OCI-LY1 (cell line): ENCODE data around the gene HES2.
A peak's percentile ranks its signal among the peaks of the same experiment; 100 is the strongest.

Source experiments
- H2AFZ ChIP-seq: fragments of 200-600 bp; sonication (generic), shearing (Covaris generic); 2 replicates; pipeline ENCODE4 v1.6.0; 2014; ENCODE audit warnings: antibody characterized with exemption, mild to moderate bottlenecking, low read length
- H3F3A ChIP-seq: fragments of 200-600 bp; sonication (generic), shearing (Covaris generic); 2 replicates; pipeline ENCODE4 v1.6.0; 2014; ENCODE audit warnings: mild to moderate bottlenecking, antibody characterized with exemption, low read length, moderate library complexity; ENCODE audit not compliant: insufficient read depth
- H3K27ac ChIP-seq: fragments of 200-600 bp; sonication (generic); 2 replicates; pipeline ENCODE4 v1.5.1; 2014; ENCODE audit warnings: low read length, mixed run types, mild to moderate bottlenecking, low read depth; ENCODE audit not compliant: poor library complexity, severe bottlenecking
- H3K27me3 ChIP-seq: fragments of 200-600 bp; sonication (generic); 2 replicates; pipeline ENCODE4 v1.6.0; 2014; ENCODE audit warnings: antibody characterized with exemption, mild to moderate bottlenecking, low read length, moderate library complexity; ENCODE audit not compliant: insufficient read depth
- H3K36me3 ChIP-seq: fragments of 200-600 bp; sonication (generic); 2 replicates; pipeline ENCODE4 v1.6.1; 2014; ENCODE audit warnings: mild to moderate bottlenecking, antibody characterized with exemption, low read length, moderate library complexity, mixed read lengths; ENCODE audit not compliant: insufficient read depth
- H3K4me1 ChIP-seq: fragments of 200-600 bp; sonication (generic); 2 replicates; pipeline ENCODE4 v1.5.1; 2014; ENCODE audit warnings: mild to moderate bottlenecking, low read length, moderate library complexity; ENCODE audit not compliant: insufficient read depth, severe bottlenecking
- H3K4me2 ChIP-seq: fragments of 200-600 bp; sonication (generic), shearing (Covaris generic); 2 replicates; pipeline ENCODE4 v1.6.1; 2014; ENCODE audit warnings: low read length
- H3K4me3 ChIP-seq: fragments of 200-600 bp; sonication (generic); 2 replicates; pipeline ENCODE4 v1.5.1; 2014; ENCODE audit warnings: low read length, low read depth, mild to moderate bottlenecking, mixed read lengths; ENCODE audit not compliant: poor library complexity, severe bottlenecking
- H3K79me2 ChIP-seq: fragments of 200-600 bp; shearing (Covaris generic); 2 replicates; pipeline ENCODE4 v1.6.1; 2016; ENCODE audit warnings: mixed run types, low read length, mixed read lengths; ENCODE audit not compliant: insufficient read depth
- H3K9ac ChIP-seq: fragments of 200-600 bp; sonication (generic), shearing (Covaris generic); 2 replicates; pipeline ENCODE4 v1.6.1; 2014; ENCODE audit warnings: mild to moderate bottlenecking, low read length, mixed read lengths
- H3K9me2 ChIP-seq: fragments of 200-600 bp; sonication (generic), shearing (Covaris generic); 2 replicates; pipeline ENCODE4 v1.6.1; 2014; ENCODE audit warnings: low read depth, mild to moderate bottlenecking, low read length, mixed read lengths
- H3K9me3 ChIP-seq: fragments of 200-600 bp; shearing (Covaris generic); 2 replicates; pipeline ENCODE4 v1.6.1; 2014; ENCODE audit warnings: low read length, mixed read lengths
- H4K20me1 ChIP-seq: fragments of 200-600 bp; sonication (generic), shearing (Covaris generic); 2 replicates; pipeline ENCODE4 v1.6.0; 2016; ENCODE audit warnings: mild to moderate bottlenecking, low read length; ENCODE audit not compliant: insufficient read depth
- CTCF ChIP-seq: fragments of 200-600 bp; sonication (generic), shearing (Covaris generic); IDR thresholded peaks from 2 replicates; pipeline ENCODE4 v1.5.1; 2017; ENCODE audit warnings: mild to moderate bottlenecking, antibody characterized with exemption, low read length, moderate library complexity, mixed read lengths
- EZH2 ChIP-seq: fragments of 200-600 bp; sonication (generic), shearing (Covaris generic); IDR thresholded peaks from 2 replicates; pipeline ENCODE4 v1.8.0; 2017; ENCODE audit warnings: borderline replicate concordance, mixed run types, mild to moderate bottlenecking, antibody characterized with exemption, low read length, moderate library complexity, mixed read lengths

Gene HES2

GRCh38 chr1:6448749-6449631 is 29.3 kb upstream of the HES2 start:
- Histone ChIP-seq H3K4me3 (no peak overlapping the region), H3K9ac (no peak overlapping the region), H3K4me2 (no peak overlapping the region), H3K9me3 (no peaks in the 10 kb centered on the region), H2AFZ (no peak overlapping the region), H3F3A (no peaks in the 10 kb centered on the region), H3K27ac (no peak overlapping the region), H4K20me1 (no peaks in the 10 kb centered on the region), H3K36me3 (no peaks in the 10 kb centered on the region), H3K4me1 (peaks cover 16% of the 10 kb centered on the region), H3K27me3 (peaks cover 8% of the 10 kb centered on the region), H3K9me2 (no peaks in the 10 kb centered on the region), H3K79me2 (no peaks in the 10 kb centered on the region)
- no peak for TF ChIP-seq CTCF
- no peak for TF ChIP-seq EZH2

DNA sequence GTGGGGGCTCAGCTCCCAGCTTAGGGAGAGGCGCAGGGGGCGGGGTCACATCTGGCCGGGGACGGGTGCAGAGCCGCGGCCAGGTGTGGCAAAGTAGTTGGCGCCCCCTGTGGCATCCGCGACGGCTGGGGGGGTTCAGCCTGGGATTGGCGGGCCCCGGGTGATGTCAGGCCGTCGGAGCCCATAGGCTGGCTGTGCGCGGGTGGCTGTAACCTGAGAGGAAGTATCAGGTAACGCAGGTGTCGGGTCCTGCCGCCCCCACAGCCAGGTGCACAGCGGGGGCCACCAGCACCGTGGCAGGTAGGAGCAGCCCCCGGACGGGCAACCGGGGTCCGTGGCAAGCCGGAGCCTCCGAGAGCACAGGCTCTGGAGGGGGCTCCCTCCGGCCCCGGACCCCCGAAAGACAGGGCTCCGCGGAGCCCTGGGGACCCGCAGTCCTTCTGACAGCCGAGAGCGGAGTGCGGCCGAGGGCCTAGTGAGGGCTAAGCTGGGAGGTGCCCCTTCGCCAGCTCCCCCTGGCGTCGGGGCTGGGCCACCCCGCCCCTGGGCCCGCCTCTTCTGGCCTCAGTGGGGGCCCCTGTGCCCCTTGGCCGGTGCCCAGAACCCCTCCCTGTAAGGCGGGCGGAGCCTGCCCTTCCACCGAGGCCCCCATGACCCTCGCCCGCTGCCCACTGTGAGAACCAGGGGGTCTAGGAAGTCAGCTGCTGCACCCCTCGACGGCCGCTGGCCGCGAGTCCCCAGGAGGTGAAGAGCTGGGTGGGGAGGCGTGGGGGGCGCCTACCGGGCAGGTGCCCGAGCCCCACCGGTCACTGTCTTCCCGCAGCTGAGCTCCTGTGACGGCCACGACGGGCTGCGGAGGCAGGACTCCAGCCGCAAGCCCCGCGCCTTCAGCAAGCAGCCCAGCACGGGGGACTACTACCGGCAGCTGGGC is 28.4 kb upstream of the HES2 start:
- H3K27me3 ChIP-seq: peaks cover 8% of the 10 kb centered on the region
- no peaks in the 10 kb centered on the region for H4K20me1 ChIP-seq
- H3K27ac ChIP-seq: no peak overlapping the region
- H3F3A ChIP-seq: no peaks in the 10 kb centered on the region
- H3K9me3 ChIP-seq: no peaks in the 10 kb centered on the region
- no peak overlapping the region for H2AFZ ChIP-seq
- no peak overlapping the region for H3K9ac ChIP-seq
- peak overlapping the region; percentile 54; the same call in 1 of the 2 replicates for H3K4me2 ChIP-seq
- no peaks in the 10 kb centered on the region for H3K79me2 ChIP-seq
- peak overlapping the region; percentile 45 for H3K4me3 ChIP-seq
- no peak for TF ChIP-seq EZH2
- 0 out of 2 replicates have a peak, but pooled peaks have one; percentile 5 for TF ChIP-seq CTCF
- no peaks in the 10 kb centered on the region for H3K9me2 ChIP-seq
- H3K36me3 ChIP-seq: no peaks in the 10 kb centered on the region
- H3K4me1 ChIP-seq: peaks cover 16% of the 10 kb centered on the region

DNA sequence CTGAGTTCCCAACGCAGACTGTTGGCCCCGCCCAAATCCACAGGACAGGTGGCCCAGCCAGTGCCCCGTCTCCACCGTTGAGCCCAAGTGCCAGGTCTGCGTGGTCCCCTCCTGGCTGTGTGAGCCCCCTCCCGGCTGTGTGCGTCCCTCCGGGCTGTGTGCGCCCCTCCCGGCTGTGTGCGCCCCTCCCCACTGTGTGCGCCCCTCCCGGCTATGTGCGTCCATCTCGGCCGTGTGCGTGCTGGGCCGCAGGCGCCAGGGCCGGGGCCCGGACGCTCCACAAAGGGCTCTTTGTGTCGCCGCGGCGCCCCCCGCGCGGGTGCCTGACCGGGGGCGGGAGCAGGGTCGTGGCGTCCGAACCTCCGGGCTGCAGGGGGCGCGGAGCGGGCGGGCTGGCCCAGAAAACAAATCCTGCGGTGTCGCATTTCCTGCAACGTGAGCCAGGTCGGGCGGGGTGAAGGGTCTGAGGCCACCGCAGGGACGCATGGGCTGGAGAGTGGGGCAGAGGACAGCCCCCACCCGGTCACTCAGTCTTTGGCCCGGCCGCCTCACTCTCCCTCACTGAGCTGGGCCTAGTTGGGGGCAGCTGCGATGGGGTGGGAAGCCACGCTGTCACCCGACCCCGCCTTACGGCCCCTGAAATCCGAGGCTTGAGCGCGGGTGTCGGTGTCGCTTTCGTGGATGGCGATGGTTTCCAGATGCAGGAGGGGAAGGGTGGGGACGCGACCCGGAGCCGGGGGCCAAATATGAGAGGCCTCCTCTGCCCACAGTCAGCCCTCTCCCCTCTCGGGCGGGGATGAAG is 27.5 kb upstream of the HES2 start:
- no peaks in the 10 kb centered on the region for H3K9me2 ChIP-seq
- peaks cover 8% of the 10 kb centered on the region for H3K27me3 ChIP-seq
- H3F3A ChIP-seq: no peaks in the 10 kb centered on the region
- no peak overlapping the region; the same call in 1 of the 2 replicates for H3K9ac ChIP-seq
- H3K4me3 ChIP-seq: peak overlapping the region; percentile 45
- no peak for TF ChIP-seq CTCF
- TF ChIP-seq EZH2: no peak
- no peak overlapping the region for H2AFZ ChIP-seq
- H3K4me2 ChIP-seq: peak overlapping the region; percentile 54
- H3K27ac ChIP-seq: no peak overlapping the region
- H4K20me1 ChIP-seq: no peaks in the 10 kb centered on the region
- H3K4me1 ChIP-seq: peaks cover 16% of the 10 kb centered on the region
- no peaks in the 10 kb centered on the region for H3K9me3 ChIP-seq
- no peaks in the 10 kb centered on the region for H3K79me2 ChIP-seq
- no peaks in the 10 kb centered on the region for H3K36me3 ChIP-seq
